COLO829 (cell line): ENCODE data around the gene TRPV4.
"Not testable (repeated sequence)": the region's sequence is repeated elsewhere in the genome, so short reads cannot be mapped to it uniquely, and the experiment has no call there.

Experiments used
- DNase-seq: peaks from one replicate; pipeline ENCODE4 v3.0.0; 2012; ENCODE audit warnings: low spot score

TRPV4 gene

DNA sequence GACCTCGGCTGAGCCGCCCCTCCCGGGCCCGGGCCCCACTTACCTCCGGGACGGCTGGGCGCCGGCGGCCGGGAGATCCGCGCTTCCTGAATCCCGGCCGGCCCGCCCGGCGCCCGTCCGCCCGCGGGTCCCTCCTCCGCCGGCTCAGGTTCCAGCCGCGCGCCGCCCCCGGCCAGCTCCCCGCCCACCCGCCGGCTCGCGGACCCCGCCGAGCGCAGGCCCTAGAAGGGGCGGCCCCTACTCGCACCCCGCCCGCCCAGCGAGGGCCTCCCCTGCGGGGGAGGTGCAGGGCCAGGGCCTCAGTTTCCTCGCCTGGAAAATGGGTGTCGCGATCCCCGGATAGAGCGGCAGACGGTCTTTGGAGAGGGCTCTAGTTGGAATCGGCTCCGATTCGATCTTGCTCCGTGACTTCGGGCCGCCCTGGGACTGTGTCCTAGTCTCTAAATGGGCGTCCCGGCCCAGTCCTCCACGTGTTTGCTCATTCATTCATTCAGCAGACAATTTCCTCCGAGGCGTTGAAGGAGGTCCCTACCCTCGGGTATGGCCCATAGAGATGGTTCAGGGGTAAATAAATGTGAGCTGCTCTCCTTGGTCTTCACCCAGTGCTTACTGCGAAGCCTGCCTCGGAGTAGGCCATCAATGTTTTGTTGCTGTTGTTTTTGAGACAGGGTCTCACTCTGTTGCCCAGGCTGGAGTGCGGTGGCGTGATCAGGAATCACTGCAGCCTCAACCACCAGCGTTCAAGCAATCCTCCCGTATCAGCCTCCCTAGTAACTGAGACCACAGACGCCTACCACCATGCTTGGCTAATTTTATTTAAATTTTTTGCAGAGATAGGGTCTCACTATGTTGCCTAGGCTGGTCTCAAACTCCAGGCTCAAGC, at the start of gene TRPV4:
TSS of gene TRPV4 (minus strand) at position 92 of the 883 bp plus-strand sequence. CDS start 18,602 bp downstream, outside the sequence.
- DNase-seq = no peak

DNA sequence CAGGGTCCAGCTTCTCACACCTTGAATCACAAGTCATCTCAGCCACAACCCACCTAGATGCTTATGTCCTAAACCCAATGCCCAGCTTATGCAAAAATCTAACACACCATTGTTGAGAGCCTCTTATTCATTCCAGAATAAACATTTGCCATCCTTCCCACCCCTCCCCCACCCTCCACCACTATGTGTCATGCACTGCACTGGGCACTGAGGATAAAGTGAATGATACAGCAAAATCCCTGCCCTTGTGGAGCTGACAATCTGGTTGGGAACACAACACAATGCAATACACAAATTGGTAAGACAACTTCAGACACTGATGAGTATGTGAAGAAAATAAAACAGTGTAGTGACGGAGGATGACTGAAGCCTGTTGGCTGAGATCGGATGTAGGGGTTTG, 48.6 kb upstream of the TRPV4 start:
- DNase-seq = no peak

DNA sequence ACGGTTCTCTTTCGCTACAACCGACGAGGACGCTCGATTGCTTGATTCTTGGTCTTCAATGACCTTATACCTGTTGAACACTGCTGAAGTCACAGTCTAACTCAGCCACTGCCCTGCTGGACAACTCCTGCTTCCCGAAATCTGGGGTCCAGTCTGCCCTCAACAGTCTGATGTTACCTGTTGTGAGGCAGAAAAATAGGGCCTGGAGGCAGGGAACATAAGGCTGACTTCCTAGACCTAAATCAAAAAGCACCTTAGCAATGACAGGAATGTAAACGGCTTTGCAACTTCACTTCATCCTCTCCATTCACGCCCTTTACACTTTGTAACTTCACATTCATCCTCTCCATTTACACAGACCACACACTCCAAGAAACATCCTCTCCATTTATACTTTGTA, 47.7 kb upstream of the TRPV4 start:
- DNase-seq = no peak

DNA sequence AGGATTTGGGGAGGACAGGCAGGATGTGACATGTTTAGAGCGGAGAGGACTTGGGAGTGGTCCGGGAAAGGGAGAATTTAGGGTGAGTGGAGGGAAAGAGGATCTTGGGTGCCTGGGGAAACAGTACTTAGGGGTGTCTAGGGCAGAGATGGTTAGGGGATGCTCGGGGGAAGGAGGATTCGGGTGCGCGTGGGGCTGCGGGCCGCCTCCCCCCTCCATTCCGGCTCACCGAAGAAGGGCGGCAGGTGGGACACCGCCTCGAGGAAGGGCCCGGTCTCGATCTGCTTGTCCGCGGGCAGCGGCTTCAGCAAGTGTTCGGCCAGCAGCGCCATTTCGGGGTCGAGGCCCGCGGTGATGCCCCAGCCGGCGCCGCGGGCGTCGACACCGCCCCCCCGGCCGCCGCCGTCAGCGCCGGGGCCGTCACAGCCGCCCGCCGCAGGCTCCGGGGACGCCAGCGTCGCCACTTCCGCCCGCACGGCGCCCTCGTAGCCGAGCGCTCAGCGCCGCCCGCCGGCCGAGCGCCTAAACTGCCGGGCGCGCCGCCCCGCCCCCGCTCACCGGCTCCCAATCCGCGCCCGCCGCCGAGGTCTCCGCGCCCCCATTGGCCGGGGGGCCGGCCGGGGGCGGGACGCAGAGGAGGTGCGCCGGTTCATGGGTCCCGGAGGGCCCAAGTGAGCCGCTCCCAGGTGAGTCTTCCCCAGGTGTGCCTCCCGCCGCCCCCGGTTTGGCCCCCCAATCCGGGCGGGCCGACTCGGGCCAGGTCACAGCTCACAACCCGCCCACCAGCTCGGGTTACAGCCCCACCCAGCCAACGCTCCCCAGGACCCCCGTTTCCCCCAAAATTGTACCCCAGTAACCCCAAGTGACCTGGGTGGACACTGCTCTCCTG, 47.1 kb upstream of the TRPV4 start, which contains the start of gene GLTP:
TSS of gene GLTP (minus strand) at position 499 of the 889 bp plus-strand sequence. CDS start at position 332, 167 bp downstream.
- DNase-seq = peak; percentile 70

DNA sequence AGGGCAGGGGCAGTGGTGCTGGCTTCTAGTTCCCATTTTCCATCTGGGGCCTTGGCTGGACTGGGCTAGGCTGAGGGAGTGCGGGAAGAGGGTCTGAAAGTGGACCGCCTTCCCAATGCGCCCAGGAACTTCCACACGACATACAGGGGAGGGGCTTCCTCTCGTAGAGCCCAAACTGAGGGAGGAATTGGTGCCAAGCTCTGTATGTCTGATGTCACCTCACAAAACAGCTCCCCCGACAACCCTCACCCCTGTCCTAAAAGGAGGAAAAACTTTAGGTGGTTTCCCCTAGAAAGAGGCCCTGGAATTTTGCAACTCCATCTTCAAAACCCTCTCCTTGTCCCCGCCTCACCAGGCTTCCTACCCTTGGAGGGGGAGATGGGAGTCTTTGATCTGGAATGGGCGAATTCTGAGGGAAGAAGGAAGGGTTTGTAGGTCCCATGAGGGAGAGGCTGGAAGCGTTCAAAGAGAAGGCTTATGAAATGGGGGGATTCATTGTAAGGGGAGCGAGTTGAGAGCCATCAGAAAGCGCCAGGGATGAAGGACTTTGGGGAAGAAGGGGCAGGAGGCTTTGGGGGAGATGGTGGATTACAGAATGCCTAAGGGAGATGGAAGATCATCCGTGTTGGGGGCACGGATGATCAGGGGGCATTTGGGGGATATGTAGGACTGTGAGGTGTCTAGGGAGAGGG, 46.3 kb upstream of the TRPV4 start:
- DNase-seq = no peak

DNA sequence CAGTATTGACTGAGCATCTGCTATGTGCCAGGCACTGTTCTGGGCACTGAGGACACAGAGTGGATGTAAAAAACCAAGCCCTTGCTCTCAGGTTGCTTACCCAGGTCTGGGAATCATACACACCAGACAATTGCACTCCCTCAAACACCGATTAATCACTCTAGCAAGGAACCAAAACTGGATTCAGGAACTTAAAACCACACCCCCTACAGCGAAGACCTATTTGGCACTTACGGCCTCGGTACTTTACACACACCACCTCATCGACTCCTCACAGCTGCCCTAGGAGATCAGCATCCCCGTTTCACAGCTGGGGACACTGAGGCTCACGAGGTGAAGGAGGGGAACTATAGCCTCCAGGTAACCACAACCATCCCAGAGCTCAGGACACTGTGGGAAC, 45.6 kb upstream of the TRPV4 start:
- DNase-seq = no peak

DNA sequence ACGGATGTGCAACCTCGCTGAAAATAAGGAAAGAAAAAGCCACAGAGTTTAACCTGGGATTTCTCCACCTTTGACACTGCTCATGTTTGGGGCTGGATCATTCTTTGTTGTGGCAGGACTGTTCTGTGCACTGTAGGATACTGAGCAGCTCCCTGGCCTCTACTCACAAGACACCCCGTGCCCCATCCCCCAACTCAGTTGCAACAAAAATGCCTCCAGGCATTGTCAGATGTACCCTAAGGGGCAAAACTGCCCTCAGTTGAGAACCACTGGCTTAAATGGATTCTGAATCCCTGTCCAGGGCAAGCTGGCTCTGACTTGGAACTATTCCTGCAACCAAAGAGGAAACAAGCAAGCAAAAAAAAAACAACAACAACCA, 45.0 kb upstream of the TRPV4 start:
- DNase-seq = no peak

DNA sequence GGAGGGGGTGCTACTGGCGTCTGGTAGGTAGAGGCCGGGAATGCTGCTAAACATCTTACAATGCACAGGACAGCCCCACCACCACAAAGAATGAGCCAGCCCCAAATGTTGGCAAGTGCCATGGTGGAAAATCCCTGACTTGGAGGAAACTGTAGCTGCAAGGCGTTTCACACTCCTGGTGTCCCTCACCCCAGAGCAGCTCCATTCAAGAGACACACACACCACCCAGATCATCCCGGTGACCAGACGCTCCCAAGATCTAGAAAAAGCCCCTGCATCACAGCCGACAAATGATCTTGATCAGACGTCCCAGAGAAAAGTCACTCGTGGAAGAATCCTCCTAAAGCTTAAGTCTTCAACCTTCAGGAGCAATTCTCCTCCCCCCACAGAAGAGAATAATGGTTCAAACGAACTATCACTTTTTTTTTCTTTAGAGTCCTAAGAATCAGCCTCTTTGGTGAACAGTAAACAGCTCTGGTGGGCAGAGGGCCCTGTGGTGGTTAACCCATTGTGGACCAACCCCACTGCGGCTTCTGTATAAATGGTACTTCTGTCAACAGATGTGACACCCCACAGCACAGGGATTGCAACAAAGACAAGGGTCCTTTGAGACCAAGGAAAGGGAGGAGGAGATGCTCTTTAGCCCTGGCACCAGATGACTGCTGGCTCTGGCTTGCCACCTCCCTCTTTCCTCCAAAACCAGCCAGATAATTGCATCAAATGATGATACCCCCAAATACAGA, 44.5 kb upstream of the TRPV4 start:
- DNase-seq = no peak

DNA sequence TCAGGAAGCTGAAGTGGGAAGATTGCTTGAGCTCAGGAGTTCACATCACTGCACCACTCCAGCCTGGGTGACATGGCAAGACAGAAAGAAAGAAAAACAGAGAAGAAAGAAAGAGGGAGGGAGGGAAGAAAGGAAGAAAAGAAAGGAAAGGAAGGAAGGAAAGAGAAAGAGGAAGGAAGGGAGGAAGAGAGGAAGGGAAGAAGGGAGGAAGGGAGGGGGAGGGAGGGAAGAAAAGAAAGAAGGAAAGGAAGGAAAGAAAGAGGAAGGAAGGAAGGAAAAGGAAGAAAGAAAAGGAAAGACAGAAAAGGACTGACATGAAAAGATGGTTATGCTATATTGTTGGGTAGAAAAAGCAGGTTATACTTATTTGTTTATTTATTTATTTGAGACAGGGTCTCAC, 43.2 kb upstream of the TRPV4 start:
- no peak for DNase-seq

DNA sequence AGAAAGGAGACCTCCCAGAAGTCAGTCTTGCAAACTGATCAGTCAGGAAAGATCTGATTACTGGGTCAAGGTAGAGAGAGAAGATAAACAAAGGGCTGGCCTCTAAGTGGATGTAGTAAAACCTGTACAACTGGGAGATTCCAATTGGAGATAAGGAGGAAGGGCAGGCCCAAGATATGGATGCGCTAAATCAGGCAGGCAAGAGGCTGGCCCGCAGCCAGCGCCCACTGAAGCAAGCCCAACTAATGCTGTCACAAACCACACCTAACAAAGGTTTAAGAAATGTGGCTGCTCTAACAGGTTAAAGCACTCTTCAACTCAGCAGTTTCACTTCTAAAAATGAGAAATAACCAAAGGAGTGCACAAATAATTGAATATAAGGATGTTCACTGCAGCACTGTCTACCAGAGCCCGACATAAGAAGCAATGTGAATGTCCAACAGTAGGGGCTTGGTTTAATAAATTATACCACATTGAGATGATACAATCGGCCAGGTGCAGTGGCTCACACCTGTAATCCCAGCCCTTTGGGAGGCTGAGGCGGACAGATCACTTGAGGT, 42.5 kb upstream of the TRPV4 start:
- no peak for DNase-seq

DNA sequence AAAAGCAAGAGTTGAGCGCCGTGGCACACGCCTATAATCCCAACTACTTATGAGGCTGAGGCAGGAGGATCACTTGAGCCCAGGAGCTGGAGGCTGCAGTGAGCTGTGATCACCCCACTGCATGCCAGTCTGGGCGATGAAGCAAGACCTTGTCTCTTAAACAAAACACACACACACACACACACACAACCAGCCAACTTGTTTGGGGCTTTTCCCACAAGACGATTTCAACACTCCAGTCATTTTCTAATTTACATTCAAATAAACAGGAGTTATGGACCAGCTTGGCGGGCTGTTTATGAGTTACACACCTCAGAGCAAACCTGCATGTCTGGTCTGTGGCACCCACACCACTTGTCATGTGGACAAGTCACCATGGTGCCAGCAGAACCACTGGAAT, 40.5 kb upstream of the TRPV4 start:
- no peak for DNase-seq

DNA sequence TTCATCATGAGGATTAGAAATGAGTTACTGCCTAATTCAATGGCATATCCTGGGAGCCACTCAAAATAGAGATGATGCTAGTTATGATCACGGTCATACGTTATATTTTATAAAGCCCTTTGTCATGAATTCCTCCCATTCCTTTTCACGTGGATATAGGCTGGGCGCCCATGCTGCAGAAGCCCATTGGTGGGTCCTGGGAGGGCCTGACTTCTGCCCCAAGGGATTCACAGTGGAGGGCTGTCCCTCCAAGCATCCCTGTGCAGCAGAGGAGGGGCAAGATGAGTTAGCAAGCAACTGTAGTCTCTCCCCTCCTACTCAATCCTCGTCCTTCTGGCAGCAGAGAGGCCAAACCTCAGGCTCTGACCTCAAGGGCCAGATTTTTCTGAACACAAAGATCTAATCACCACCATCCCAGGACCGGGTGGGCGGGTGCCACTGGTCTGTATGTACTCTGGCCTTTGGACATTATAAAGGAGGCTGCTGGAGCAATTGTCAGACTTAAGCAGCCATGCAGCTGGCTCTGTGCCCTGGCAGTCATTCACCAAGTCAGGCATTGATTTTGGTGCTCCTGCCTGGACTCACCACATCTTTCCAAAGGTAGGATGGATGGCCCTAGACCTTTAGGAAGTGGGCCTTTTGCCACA, 38.6 kb upstream of the TRPV4 start:
- peak; percentile 23 for DNase-seq

DNA sequence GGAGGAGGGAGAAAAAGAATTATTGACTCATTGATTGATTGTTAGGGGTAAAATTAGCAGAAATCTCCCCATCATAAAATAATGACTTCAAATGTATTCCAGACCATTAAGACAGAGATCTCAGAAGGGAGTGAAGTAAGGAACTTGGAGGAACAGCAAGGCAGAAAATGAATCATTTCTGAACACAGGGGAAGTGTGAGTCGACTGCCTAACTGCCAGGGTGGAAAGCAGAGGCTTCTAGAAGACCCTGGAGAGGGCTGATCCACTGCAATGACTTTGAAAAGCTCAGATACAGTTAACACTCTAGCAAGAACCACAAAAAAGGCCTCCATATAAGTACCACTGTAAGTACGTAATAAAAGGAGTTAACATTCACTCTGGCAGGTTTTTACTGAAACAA, 37.5 kb upstream of the TRPV4 start:
- no peak for DNase-seq

DNA sequence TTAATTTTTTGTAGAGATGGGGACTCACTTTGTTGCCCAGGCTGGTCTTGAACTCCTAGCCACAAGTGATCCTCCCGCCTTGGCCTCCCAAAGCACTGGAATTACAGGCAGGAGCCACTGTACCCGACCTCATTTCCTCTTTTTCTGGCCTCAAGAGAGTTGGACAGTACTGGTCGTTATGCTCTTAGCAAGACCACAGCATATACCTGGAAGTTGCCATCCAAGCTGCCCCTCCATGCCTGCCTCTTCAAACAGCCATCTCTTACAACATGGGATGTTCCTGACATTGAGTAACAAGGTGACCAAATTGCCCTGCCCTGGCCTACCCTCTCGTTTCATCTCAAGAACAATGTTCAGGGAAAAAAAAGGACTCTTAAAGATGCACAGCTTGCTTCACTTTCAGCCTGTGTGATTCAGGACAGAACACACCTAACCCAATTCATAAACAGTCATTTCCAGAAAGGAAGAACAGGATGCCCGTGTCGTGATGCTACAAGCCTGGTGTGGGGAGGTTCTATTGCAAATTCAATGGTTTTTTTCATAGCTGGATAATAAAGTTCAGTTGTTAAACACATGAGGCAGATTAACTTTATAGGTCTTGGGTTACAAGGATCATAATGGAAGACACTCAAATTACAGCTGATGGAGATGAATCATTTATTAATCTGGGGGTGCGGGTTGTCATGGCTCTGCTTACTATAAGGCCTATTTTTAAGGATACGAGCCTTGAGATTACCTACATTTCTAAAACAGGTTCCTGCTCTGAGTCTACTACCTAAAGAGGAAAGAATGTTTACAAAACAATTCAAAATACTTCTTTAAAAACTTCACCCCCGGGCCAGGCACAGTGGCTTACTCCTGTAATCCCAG, 35.2 kb upstream of the TRPV4 start:
- DNase-seq = no peak

DNA sequence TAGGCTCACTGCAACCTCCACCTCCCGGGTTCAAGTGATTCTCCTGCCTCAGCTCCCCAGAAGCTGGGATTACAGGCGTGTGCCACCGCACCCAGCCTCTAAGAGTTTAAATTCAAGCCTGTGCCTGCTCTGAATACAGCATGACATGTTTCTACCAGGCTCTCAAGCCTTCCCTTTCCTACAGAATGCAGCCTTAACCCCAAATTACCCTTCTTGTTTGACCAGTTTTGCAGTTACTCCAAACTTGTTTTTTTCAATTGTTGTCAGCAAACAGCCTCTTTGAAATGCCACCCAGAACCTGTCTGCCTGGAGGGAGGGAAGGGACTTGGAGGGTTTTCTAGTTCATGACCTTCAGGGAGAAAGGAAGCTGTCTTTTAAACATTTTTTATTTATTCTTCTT, 31.7 kb upstream of the TRPV4 start:
- DNase-seq = no peak

DNA sequence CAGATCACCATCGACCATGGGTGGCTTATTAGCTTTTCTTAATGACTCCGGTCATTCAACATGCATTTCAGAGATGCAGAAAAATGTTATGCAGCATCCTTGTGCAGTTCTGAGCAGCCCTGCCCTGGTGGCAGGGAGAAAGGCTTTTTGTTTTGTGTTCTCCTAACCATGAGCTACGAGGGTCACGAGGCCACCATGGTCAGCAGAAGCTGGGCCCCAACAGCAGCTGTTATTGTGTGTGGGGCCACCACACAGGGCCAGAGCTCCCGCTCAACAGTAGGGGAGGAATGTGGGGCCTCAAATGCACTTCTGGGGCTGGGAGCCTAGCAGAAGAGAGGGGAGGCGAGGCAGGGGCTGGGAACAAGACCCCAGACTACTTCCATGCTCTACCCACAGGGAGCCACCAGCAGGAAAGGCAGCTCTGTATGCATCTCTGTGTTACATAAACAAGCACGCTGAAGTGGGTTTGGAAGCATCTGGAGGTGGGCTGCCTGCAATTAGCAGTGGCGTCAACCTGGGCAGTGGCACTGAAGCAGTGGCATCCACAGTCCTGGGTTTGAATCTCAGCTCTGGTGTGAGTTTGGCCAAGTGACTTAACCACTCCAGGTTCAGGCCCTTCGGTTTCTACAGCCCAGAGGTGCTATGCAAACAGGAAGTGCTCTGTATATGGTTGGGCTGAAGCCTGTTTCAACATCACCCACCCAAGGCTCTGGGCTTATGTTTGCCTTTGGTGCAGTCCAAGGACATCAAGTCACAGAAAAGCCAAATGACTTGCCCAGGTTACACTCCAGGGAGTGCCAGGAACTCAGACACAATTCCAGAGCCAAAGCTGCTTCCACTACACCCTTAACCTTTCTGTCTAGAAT, 30.9 kb upstream of the TRPV4 start:
- DNase-seq = no peak

DNA sequence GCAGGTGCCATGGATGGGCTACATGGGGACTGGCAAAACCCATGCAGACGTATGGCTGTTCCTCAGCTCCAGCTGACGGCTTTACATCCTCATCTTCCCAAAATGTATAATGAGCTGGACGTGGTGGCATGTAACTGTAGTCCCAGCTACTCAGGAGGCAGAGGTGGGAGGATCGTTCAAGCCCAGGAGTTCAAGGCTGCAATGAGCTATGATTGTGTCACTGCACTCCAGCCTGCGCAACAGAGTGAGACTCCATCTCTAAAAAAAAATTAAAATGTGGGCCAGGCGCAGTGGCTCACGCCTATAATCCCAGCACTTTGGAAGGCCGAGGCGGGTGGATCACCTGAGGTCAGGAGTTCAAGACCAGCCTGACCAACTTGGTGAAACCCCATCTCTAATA, 29.3 kb upstream of the TRPV4 start:
- DNase-seq = not testable (repeated sequence)

DNA sequence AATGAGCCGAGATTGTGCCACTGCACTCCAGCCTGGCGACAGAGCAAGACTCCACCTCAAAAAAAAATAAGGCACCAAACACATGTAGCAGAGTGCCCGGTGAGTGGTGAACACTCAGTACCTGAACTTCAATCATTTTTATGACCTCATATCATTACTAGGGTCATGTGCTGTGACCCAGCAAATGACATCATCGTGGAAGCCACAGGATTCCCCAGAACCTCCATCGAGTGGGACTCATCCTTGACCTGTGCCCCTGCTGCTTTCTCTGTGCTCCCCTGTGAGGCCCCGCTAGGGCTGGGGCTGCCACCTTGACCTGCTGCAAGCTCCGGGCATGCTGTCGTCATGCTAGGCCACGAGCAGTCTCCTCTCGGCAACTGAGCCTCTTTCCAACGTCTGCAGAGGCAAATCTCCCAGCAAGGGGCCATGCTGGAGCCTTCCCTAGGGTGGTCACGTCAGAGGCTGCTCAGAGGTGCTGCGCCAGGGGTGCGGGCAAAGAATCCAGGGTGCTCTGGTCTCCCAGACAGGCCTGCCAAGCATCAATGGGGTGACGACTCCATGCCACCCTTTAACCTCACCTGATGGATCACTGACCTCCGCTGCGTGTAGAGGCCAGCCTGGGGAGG, 28.6 kb upstream of the TRPV4 start:
- DNase-seq = no peak
